Panc1 (cell line): ENCODE results near the gene EXD1.

Experiments used
- CTCF ChIP-seq: fragments of 450-650 bp; IDR thresholded peaks from 2 replicates; pipeline ENCODE4 v1.5.1; 2017; ENCODE audit warnings: mild to moderate bottlenecking
- POLR2AphosphoS5 ChIP-seq: IDR thresholded peaks from 2 replicates; pipeline ENCODE4 v1.6.1; 2012; ENCODE audit warnings: mild to moderate bottlenecking, low read depth, low read length, moderate library complexity
- SIN3A ChIP-seq: IDR thresholded peaks from 2 replicates; pipeline ENCODE4 v1.6.1; 2012; ENCODE audit warnings: low read depth, mild to moderate bottlenecking, low read length, moderate library complexity, borderline replicate concordance; ENCODE audit not compliant: insufficient read depth
- TCF7L2 ChIP-seq: IDR thresholded peaks from 2 replicates; pipeline ENCODE4 v1.6.1; 2011; ENCODE audit warnings: mild to moderate bottlenecking, low read depth, low read length, inconsistent platforms

GRCh38 chr15:41254560-41254959 lies 24.0 kb upstream of the EXD1 start:
- TF ChIP-seq CTCF (no peak), POLR2AphosphoS5 (no peak), SIN3A (no peak), TCF7L2 (no peak)
